ENCODE measurements around the gene RALGPS2.

DNA sequence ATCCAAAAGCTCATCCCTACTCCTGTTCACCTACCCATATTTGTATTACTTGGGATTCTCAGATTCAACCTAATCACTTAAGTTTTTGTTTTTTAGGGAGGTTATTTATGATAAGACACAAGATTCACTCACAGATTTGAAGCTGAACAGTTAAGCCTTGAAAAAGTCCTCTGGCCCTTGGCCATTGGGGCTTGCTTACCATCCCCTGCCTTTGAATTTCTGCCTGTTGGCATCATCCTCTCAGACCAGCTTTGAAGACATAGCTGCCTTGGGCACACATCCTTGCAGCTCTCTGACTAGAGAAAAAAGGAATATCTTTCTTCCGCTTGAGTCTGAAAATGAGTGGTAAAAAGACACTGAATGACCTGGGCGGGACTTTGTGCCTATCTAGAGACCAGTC lies 41.8 kb upstream of the RALGPS2 start:
- TF ChIP-seq, protein P1, sequence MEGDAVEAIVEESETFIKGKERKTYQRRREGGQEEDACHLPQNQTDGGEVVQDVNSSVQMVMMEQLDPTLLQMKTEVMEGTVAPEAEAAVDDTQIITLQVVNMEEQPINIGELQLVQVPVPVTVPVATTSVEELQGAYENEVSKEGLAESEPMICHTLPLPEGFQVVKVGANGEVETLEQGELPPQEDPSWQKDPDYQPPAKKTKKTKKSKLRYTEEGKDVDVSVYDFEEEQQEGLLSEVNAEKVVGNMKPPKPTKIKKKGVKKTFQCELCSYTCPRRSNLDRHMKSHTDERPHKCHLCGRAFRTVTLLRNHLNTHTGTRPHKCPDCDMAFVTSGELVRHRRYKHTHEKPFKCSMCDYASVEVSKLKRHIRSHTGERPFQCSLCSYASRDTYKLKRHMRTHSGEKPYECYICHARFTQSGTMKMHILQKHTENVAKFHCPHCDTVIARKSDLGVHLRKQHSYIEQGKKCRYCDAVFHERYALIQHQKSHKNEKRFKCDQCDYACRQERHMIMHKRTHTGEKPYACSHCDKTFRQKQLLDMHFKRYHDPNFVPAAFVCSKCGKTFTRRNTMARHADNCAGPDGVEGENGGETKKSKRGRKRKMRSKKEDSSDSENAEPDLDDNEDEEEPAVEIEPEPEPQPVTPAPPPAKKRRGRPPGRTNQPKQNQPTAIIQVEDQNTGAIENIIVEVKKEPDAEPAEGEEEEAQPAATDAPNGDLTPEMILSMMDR (IDR thresholded peaks at IDR 0.05) = no peak
- TF ChIP-seq POLR2AphosphoS5 (IDR thresholded peaks at IDR 0.05) (no peak), POLR2A (IDR thresholded peaks at IDR 0.05) (no peak), EP300 (IDR thresholded peaks at IDR 0.05) (no peak)
